HepG2 (cell line): ENCODE results near the gene NBEAL1. TPM values are rescaled to one million over a fixed set of nuclear protein-coding genes. Genes with fewer than 3 reads are reported as not detected.

ENCODE experiments used
- ARID5B ChIP-seq: IDR thresholded peaks from 2 replicates; pipeline ENCODE4 v1.4.0; 2020; ENCODE audit warnings: mild to moderate bottlenecking, missing genetic modification reagents
- ELK4 ChIP-seq: sonication (generic); formaldehyde crosslinking; IDR thresholded peaks from 2 replicates; pipeline ENCODE4 v1.9.0; 2021; ENCODE audit warnings: missing genetic modification reagents, borderline replicate concordance
- GLI4 ChIP-seq: sonication (generic); formaldehyde crosslinking; IDR thresholded peaks from 2 replicates; pipeline ENCODE4 v1.5.1; 2020; ENCODE audit warnings: missing genetic modification reagents, mild to moderate bottlenecking, moderate library complexity, borderline replicate concordance
- IKZF1 ChIP-seq: fragments of 450-650 bp; IDR thresholded peaks from 2 replicates; pipeline ENCODE4 v1.7.1; 2016
- MIXL1 ChIP-seq: IDR thresholded peaks from 2 replicates; pipeline ENCODE4 v1.6.1; 2016
- RAD21 ChIP-seq: fragments of 450-650 bp; formaldehyde crosslinking; IDR thresholded peaks from 2 replicates; pipeline ENCODE4 v1.5.0; 2020; ENCODE audit warnings: mild to moderate bottlenecking
- SAP130 ChIP-seq: IDR thresholded peaks from 2 replicates; pipeline ENCODE4 v1.6.1; 2016; ENCODE audit warnings: low read depth
- ZNF362 ChIP-seq: sonication (generic); formaldehyde crosslinking; IDR thresholded peaks from 2 replicates; pipeline ENCODE4 v1.4.0; 2020; ENCODE audit warnings: missing genetic modification reagents, mild to moderate bottlenecking, borderline replicate concordance
- ZNF7 ChIP-seq: IDR thresholded peaks from 2 replicates; pipeline ENCODE4 v1.6.1; 2016; ENCODE audit warnings: missing biosample characterization, missing genetic modification reagents
- ZUFSP ChIP-seq: sonication (generic); formaldehyde crosslinking; IDR thresholded peaks from 2 replicates; pipeline ENCODE4 v1.9.0; 2021; ENCODE audit warnings: missing genetic modification reagents, mild to moderate bottlenecking, borderline replicate concordance
- polyA plus RNA-seq, 8 experiments: library from polyadenylated mRNA; depleted of rRNA in 3 of 8; stranded (reverse) in 7 of 8; unstranded in 1 of 8; fragments of >200 nt; fragmentation: Illumina TruSeq in 4 of 8; extraction: Trizol in 4 of 8; gene quantifications; 2 replicates each; pipeline versions ENCODE4 v1.2.1 to v1.2.3, GENCODE V29; 2011 to 2016; ENCODE audit warnings: low read depth in 4 of 8, missing spikeins in 1 of 8, mixed read lengths in 1 of 8; ENCODE audit not compliant: insufficient read depth in 1 of 8
- total RNA-seq, 5 experiments: library from RNA; depleted of rRNA; stranded (reverse); fragments of >200 nt; fragmentation: Illumina TruSeq; extraction: Trizol; gene quantifications; 2 replicates each; pipeline ENCODE4 v1.2.3, GENCODE V29; 2016; ENCODE audit warnings: low read depth in 1 of 5
- TF ChIP-seq, protein P1 (sequence below): sonication (generic); formaldehyde crosslinking; IDR thresholded peaks from 2 replicates; pipeline ENCODE4 v1.4.0; 2020; ENCODE audit warnings: mild to moderate bottlenecking, missing genetic modification reagents
- TF ChIP-seq, protein P2 (sequence below): sonication (generic); formaldehyde crosslinking; IDR thresholded peaks from 2 replicates; pipeline ENCODE4 v1.4.0; 2020; ENCODE audit warnings: missing genetic modification reagents, mild to moderate bottlenecking, borderline replicate concordance

The NBEAL1 gene
- total and polyA plus RNA-seq, 2 of the 13 experiments (the other 11 are each of a cell fraction or from before 2014, with no cell fraction given): 6.4 to 15.7 TPM

- TF ChIP-seq, protein P1, sequence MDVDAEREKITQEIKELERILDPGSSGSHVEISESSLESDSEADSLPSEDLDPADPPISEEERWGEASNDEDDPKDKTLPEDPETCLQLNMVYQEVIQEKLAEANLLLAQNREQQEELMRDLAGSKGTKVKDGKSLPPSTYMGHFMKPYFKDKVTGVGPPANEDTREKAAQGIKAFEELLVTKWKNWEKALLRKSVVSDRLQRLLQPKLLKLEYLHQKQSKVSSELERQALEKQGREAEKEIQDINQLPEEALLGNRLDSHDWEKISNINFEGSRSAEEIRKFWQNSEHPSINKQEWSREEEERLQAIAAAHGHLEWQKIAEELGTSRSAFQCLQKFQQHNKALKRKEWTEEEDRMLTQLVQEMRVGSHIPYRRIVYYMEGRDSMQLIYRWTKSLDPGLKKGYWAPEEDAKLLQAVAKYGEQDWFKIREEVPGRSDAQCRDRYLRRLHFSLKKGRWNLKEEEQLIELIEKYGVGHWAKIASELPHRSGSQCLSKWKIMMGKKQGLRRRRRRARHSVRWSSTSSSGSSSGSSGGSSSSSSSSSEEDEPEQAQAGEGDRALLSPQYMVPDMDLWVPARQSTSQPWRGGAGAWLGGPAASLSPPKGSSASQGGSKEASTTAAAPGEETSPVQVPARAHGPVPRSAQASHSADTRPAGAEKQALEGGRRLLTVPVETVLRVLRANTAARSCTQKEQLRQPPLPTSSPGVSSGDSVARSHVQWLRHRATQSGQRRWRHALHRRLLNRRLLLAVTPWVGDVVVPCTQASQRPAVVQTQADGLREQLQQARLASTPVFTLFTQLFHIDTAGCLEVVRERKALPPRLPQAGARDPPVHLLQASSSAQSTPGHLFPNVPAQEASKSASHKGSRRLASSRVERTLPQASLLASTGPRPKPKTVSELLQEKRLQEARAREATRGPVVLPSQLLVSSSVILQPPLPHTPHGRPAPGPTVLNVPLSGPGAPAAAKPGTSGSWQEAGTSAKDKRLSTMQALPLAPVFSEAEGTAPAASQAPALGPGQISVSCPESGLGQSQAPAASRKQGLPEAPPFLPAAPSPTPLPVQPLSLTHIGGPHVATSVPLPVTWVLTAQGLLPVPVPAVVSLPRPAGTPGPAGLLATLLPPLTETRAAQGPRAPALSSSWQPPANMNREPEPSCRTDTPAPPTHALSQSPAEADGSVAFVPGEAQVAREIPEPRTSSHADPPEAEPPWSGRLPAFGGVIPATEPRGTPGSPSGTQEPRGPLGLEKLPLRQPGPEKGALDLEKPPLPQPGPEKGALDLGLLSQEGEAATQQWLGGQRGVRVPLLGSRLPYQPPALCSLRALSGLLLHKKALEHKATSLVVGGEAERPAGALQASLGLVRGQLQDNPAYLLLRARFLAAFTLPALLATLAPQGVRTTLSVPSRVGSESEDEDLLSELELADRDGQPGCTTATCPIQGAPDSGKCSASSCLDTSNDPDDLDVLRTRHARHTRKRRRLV (CRISPR knock-in tag): no peak
- TF ChIP-seq GLI4 (CRISPR knock-in tag) (no peak), MIXL1 (CRISPR knock-in tag) (peak; percentile 33; the same call in 1 of the 2 replicates), ELK4 (CRISPR knock-in tag) (no peak), SAP130 (peak; percentile 39; the same call in 1 of the 2 replicates), ARID5B (CRISPR knock-in tag) (peak; percentile 18; the same call in 1 of the 2 replicates), IKZF1 (no peak), ZUFSP (CRISPR knock-in tag) (no peak), RAD21 (CRISPR knock-in tag) (0 out of 2 replicates have a peak, but pooled peaks have one; percentile 25), ZNF362 (CRISPR knock-in tag) (no peak), ZNF7 (CRISPR knock-in tag) (no peak)
- TF ChIP-seq, protein P2, sequence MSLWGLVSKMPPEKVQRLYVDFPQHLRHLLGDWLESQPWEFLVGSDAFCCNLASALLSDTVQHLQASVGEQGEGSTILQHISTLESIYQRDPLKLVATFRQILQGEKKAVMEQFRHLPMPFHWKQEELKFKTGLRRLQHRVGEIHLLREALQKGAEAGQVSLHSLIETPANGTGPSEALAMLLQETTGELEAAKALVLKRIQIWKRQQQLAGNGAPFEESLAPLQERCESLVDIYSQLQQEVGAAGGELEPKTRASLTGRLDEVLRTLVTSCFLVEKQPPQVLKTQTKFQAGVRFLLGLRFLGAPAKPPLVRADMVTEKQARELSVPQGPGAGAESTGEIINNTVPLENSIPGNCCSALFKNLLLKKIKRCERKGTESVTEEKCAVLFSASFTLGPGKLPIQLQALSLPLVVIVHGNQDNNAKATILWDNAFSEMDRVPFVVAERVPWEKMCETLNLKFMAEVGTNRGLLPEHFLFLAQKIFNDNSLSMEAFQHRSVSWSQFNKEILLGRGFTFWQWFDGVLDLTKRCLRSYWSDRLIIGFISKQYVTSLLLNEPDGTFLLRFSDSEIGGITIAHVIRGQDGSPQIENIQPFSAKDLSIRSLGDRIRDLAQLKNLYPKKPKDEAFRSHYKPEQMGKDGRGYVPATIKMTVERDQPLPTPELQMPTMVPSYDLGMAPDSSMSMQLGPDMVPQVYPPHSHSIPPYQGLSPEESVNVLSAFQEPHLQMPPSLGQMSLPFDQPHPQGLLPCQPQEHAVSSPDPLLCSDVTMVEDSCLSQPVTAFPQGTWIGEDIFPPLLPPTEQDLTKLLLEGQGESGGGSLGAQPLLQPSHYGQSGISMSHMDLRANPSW (CRISPR knock-in tag): no peak
Observed at GRCh38 chr2:203122317-203122986, 107.8 kb downstream of the NBEAL1 start (continued).
